Measurements from ENCODE around the gene RALGDS.

RALGDS gene

GRCh38 chr9:133117271-133118178 lies 3.5 kb downstream of the RALGDS start:
- DNase-seq: no peak

DNA sequence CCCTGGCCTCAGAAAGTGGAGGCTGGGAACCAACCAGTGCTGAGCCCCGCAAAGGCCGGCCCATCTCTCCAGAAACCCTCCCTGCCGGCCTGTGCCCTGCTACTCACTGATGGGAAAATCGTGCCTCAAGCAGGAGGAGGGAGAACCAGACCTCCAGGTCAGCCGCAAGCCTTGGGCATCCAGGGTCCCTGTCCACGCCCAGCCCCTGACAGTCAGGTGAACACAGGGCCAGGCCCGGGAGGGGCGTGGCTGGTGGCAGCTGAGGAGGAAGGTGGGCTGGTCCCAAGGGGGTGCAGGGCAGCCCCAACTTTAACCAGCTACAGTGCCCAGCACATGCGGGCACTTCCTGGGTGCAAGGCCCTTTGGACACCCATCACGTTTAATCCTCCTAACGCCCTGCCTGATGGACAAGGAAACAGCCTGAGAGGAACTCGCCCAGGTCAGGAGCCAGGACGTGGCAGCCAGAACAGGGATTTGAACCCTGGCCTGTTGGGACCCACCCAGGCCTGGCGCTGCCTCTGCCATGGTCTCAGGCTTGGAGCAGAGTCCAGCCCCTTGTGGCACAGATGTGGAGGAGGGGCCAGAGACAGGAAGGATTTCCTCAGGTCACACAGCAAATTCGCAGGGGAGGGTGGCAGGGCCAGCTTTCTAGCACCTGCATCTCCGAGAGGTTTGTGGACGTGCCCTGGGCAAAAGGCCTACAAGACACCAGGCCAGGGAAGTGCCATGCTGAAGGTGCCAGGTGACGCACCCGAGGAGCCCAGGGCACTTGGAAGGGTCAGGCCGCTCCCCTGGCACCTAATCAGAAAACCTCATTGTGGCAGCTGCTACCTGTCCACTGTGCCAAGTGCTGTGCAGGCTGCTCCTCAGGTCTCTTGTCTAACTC lies 4.5 kb downstream of the RALGDS start:
- no peak for DNase-seq

DNA sequence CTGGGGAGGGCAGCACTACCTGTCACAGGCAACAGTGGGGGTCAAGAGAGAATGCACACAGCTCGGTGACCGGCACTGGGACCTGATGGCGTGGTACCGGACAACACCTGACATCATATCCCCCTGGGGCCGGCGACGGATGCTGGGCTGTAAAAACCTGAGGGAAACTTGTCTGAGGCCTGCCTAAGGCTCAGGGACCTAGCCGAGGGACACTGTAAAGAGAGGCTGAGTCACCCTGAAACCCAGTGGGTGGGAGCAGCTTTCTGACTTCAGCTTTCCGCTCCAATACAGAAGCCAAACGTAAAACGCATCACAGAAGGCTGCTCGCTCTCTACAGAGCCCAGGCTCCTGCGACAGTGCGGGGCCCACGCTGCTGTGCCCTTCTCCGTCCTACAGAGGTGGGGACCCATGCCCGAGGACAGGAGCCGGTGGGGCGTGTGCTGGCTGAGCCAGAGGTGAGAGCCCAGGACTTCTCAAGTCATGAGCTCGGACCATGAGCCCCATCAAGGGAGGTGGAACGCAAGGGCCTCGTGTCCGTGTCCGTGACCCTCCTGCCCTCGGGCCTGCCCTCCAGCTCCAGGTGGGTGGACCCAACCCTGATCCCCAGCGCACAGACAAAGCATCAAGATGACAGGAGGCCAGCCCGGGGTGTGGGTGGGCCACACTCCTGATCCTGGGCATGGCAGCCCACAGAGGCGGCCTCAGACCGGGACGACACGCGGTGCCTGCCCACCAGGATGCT lies 5.3 kb downstream of the RALGDS start:
- DNase-seq: no peak

GRCh38 chr9:133114886-133115603 lies 6.0 kb downstream of the RALGDS start:
- DNase-seq: no peak

DNA sequence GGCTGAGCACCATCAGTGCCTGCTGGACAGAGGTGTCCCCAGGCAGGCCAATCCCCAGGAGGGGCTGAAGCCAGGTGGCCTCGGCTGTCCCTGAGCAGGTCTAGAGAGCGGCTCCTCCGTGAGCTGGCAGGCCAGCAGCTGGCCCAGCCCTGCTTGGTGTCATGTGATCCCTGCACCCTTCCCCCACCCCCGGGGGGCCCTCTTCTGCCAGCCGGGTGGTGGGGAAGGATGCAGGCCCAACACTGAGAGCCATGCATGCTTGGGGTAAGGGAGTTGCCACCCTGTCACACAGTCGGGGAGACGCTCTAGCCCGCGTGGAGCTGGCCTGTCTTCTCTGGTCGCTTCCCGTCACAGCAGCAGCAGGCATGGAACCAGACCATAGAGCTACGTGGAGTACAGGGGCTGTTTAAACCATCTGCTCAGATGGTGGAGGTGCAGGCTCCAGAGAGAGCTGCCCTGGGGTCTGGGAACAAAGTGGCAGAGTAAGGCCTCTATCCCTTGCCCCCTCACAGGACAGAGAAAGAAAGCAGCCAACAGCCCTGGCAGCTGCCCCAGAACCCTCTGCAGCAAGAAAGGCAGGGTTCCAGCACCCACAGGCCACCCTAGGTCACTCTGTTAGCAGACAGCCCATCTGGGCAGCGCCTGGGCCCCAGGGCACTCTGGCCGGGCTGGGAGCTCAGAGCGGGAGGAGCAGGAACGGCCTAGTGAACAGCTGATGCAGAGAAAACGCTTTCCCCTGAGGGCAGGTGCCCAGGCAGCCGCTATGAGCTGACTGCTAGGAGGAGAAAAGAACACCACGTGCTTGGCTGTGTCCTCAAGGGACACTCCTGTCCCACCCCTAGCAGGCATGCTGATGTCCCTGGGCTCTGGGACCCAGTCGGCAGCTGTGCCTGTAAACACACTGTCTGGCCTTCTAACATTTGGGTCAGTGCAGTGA lies 6.8 kb downstream of the RALGDS start:
- peak; percentile 41 for DNase-seq

DNA sequence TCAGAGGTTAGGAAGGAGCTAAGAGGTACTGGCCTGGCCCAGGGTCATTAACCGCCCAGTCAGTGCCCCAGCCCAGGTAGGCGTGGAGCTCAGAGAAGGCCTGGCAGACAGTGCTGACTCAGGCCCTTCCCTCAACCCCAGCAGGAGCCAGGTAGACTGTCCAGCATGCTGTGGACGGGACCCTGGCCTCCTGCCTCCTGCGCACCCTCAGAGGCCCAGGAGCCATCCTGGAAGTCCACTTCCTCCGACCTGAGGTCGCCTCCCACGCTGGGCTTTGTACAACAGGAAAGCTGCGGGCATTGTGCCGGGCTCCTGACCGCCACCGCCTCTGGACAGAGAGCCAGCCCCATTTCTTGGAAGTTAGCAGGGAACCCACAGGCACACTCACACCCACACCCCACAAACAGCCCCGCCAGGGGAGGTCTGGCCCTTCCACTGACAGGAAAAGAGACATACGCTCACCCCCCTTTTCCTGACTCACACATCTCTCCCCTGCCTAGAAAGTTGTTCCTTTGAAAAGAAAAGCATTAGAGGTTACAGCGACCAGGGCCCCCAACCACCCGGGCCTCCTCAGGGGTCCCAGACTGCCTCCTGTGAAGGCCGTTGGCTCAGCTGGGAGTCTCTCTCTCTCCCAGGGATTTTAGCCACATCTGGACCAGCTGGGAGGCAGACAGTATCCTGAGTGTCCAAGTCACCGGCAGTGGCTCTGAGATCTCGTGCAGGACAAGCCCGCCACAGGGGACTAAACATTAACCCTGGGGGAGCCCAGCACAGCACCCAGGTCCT lies 7.7 kb downstream of the RALGDS start:
- DNase-seq: no peak

GRCh38 chr9:133112663-133113026 lies 8.4 kb downstream of the RALGDS start:
- DNase-seq: no peak

DNA sequence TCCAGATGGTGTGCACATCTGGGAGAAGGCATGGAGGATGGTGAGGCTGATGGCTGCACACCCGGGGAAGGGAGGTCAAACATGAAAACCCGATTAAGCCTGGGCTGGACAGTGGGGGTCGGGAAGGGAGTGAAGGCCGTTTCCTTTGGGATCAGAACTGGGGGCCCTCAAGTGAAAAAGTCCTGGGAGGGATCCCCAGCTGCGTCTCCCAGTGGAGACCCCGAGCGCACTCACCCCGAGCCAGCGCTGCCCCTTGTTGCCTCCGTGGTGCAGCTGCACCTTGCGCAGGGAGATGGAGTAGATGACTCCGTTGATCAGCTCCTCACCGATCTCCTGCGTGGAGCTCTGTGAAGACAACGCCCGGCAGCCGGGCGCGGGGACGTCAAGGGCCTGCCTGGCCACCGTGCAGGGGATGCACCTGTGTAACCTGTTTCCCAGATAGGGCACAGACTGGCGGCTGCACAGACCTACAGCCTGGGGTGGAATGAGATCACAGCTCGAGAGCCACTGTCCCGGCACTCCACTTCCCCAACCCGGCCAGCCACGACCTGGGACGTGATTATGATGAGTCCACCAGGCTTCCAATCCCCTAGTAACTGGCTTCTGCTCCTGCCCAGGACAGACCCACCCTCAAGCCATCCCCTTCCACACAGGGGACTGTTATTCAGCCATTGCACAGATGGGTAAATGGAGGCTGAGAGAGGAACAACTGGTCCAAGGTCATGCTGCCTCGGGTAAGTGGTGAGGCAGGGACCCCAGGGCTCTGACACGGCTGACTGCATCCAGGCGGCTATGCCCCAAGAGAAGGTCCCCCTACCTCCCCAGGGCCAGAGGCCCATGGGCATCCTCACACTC lies 9.0 kb downstream of the RALGDS start:
- no peak for DNase-seq

GRCh38 chr9:133109931-133110650 lies 10.9 kb downstream of the RALGDS start:
- no peak for DNase-seq

- DNase-seq: no peak
Measured at GRCh38 chr9:133108794-133109641, 12.0 kb downstream of the RALGDS start.

DNA sequence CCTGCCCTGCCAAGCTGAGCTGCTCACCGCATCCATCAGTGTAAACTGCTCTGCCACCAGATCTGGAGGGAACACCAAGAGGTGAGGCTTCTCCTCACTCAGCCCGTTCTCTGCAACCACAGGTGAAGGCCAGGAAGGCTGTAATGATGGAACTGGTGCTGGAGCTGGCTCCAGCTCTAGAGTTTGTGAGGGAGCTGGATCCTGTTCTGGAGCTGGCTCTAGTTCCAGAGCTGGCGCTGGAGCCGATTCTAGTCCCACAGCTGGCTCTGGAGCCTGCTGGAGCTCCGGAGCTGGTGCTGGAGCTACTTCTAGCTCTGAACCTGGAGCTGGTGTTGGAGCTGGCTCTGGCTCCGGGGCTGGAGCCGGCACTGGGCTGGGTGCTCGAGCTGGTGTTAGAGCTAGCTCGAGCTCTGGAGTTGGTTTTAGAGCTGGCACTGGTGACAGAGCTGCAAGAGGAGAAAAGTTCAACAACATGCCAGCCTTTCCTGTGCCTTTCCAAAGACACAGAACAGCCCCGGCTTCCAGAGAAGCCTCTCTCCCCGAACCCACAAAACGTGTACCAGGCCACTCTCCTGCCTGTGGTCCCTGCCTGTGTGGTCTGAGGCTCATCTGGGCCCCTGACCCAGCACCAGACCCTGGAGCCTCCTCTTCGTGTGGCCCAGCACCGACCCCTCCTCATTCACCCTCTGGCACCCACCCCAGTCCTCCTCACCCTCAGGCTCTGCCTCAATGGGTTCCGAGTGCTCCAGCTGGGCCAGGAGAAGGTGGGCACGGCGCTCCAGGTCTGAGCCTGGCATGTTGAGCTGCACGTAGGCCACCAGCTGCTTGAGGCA lies 12.9 kb downstream of the RALGDS start:
- no peak for DNase-seq

DNA sequence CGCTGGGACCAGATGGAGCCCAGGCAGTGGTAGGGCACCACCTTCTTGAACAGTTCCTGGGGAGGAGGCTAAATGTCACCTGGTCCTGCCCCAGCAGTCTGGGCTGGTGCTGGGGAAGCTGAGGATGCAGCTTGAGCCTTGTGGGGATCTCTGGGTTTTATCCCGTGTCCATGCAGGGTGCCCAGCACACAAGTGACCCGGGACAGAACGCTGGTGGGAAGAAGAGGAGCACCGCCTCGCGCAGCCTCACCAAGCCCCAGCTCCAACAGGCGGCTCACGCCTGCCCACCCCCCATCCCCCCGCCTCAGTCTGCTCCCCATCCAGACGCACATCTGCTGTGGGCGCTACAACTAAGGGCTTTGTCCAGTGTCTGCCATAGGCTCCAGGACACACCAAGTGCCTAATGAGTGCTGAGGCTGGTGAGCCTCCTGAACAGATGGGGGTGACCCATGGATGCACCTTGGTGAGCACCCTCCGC lies 13.8 kb downstream of the RALGDS start:
- DNase-seq: no peak

- no peak for DNase-seq
Measured at GRCh38 chr9:133106511-133107244, 14.4 kb downstream of the RALGDS start.

DNA sequence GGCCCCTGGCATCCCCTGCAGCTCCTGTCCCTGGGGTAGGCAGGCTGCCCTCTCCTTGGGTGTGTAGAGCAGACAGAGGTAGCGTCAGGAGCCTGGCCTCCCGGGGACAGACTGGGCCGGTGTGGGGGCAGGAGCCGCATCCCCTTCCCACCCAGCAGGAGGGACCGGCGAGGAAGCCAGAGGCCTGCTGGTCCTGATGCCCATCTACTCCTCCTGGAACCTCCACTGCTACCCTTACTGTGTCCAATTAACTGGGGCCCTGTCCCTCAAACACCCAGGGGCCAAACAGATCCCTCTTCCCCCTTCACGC lies 15.6 kb downstream of the RALGDS start:
- no peak for DNase-seq

- DNase-seq: no peak
Measured at GRCh38 chr9:133104718-133105460, 16.2 kb downstream of the RALGDS start.

Data from NCI-H1436 treated with DMSO at 0.1 percent for 48 hours (cell line).